Hematopoietic multipotent progenitor cell treated with erythropoietin and hydrocortisone succinate and interleukin-3 and kit ligand, for 17 days (in vitro differentiated cells): ENCODE results near the gene EVA1C.
"Not testable (repeated sequence)": the region's sequence is repeated elsewhere in the genome, so short reads cannot be mapped to it uniquely, and the experiment has no call there.

Experiments
- DNase-seq: peaks from one replicate; pipeline ENCODE4 v3.0.0-alpha.2; 2015; ENCODE audit warnings: low spot score

Gene EVA1C

GRCh38 chr21:32424674-32425073 lies 12.2 kb downstream of the EVA1C start:
- DNase-seq: no peak

GRCh38 chr21:32425628-32426027 lies 13.1 kb downstream of the EVA1C start:
- no peak for DNase-seq

GRCh38 chr21:32426066-32426465 lies 13.6 kb downstream of the EVA1C start:
- DNase-seq: no peak

- no peak for DNase-seq
Measured at GRCh38 chr21:32426592-32427051, 14.1 kb downstream of the EVA1C start.

- peak; percentile 21 for DNase-seq
Measured at GRCh38 chr21:32427958-32428623, 15.6 kb downstream of the EVA1C start.

GRCh38 chr21:32432982-32433660 lies 20.6 kb downstream of the EVA1C start:
- DNase-seq: not testable (repeated sequence)

GRCh38 chr21:32437729-32438128 lies 25.2 kb downstream of the EVA1C start:
- no peak for DNase-seq

- DNase-seq: no peak
Measured at GRCh38 chr21:32442566-32443318, 30.2 kb downstream of the EVA1C start.

GRCh38 chr21:32445101-32445500 lies 32.6 kb downstream of the EVA1C start:
- no peak for DNase-seq

- not testable (repeated sequence) for DNase-seq
Measured at GRCh38 chr21:32446440-32446839, 33.9 kb downstream of the EVA1C start.

GRCh38 chr21:32447224-32447623 lies 34.7 kb downstream of the EVA1C start:
- DNase-seq: no peak

GRCh38 chr21:32448803-32449594 lies 36.5 kb downstream of the EVA1C start:
- no peak for DNase-seq

GRCh38 chr21:32450881-32451701 lies 38.6 kb downstream of the EVA1C start:
- DNase-seq: not testable (repeated sequence)

- not testable (repeated sequence) for DNase-seq
Measured at GRCh38 chr21:32452191-32452590, 39.7 kb downstream of the EVA1C start.

GRCh38 chr21:32452641-32453040 lies 40.1 kb downstream of the EVA1C start:
- no peak for DNase-seq

- no peak for DNase-seq
Measured at GRCh38 chr21:32455548-32455947, 43.0 kb downstream of the EVA1C start.

GRCh38 chr21:32456497-32456918 lies 44.0 kb downstream of the EVA1C start:
- DNase-seq: no peak

GRCh38 chr21:32457360-32457840 lies 44.9 kb downstream of the EVA1C start:
- DNase-seq: peak; percentile 36

- DNase-seq: no peak
Measured at GRCh38 chr21:32457962-32458361, 45.5 kb downstream of the EVA1C start.

GRCh38 chr21:32459972-32460371 lies 47.5 kb downstream of the EVA1C start:
- no peak for DNase-seq

- DNase-seq: no peak
Measured at GRCh38 chr21:32461503-32461902, 49.0 kb downstream of the EVA1C start.
